Measurements from ENCODE around the gene RRP12. TPM values are rescaled to one million over a fixed set of nuclear protein-coding genes. Genes with fewer than 3 reads are reported as not detected.

The RRP12 gene
- polyA plus RNA-seq, 3 donors, result 10.9 to 22.4 (median 17.4) TPM

Other genes starting within 250 kb of the RRP12 start
- under 1 TPM; 0.18 to 0.48 (median 0.34) TPM for gene SLIT1, start 215.4 kb downstream of the RRP12 start, polyA plus RNA-seq
- gene ARHGAP19, start 108.7 kb downstream of the RRP12 start, polyA plus RNA-seq, result 1 to 10 TPM; 1.7 to 4.8 (median 2.4) TPM
- gene FRAT1, start 82.1 kb downstream of the RRP12 start, polyA plus RNA-seq, result 1 to 10 TPM; 2.5 to 2.9 (median 2.7) TPM
- gene FRAT2, start 66.6 kb downstream of the RRP12 start, polyA plus RNA-seq, result 10 to 100 TPM in 1 of 3 donors, 1 to 10 TPM in 2; 6.4 to 16.6 (median 9.9) TPM
- gene PGAM1, start 24.9 kb upstream of the RRP12 start, polyA plus RNA-seq, result 100 to 1,000 TPM in 2 of 3 donors, 10 to 100 TPM in 1; 77.7 to 201 (median 193) TPM
- 10 to 100 TPM; 25.5 to 30.5 (median 26.0) TPM for gene EXOSC1, start 44.7 kb upstream of the RRP12 start, polyA plus RNA-seq
- gene ZDHHC16, start 44.8 kb upstream of the RRP12 start, polyA plus RNA-seq, result 10 to 100 TPM; 19.6 to 31.8 (median 25.2) TPM
- 10 to 100 TPM; 30.1 to 47.9 (median 31.4) TPM for gene MMS19, start 97.1 kb upstream of the RRP12 start, polyA plus RNA-seq
- 10 to 100 TPM in 2 of 3 donors, 1 to 10 TPM in 1; 8.0 to 38.8 (median 24.9) TPM for gene UBTD1, start 97.6 kb upstream of the RRP12 start, polyA plus RNA-seq
- gene ANKRD2, start 171.4 kb upstream of the RRP12 start, polyA plus RNA-seq, result 1 to 10 TPM in 1 of 3 donors, under 1 TPM in 2; 0.21 to 2.5 (median 0.67) TPM
- gene HOGA1, start 183.0 kb upstream of the RRP12 start, polyA plus RNA-seq, result 1 to 10 TPM; 1.2 to 6.6 (median 4.6) TPM
- under 1 TPM in 1 of 3 donors, not detected in 2; 0.10 TPM for gene C10orf62, start 188.4 kb upstream of the RRP12 start, polyA plus RNA-seq
- 1 to 10 TPM; 2.8 to 4.6 (median 4.0) TPM for gene MORN4, start 232.2 kb upstream of the RRP12 start, polyA plus RNA-seq
- 1 to 10 TPM; 2.7 to 9.7 (median 8.6) TPM for gene PI4K2A, start 239.3 kb upstream of the RRP12 start, polyA plus RNA-seq